IMR-90 (cell line): ENCODE data around the gene GRM4. TPM values are rescaled to one million over a fixed set of nuclear protein-coding genes. Genes with fewer than 3 reads are reported as not detected.

Experiments used
- ATAC-seq: fragments of 200-7000 bp; cut with Tn5 transposase; 2 replicates; pipeline ENCODE4 v1.9.1; 2020; ENCODE audit warnings: low read depth, mild to moderate bottlenecking, moderate library complexity
- BruUV-seq: library from RNA; stranded (reverse); fragments of 400-500 nt; replicated peaks from 2 replicates; lab custom pipeline; 2021; lab: Mats Ljungman, UMichigan
- CTCF ChIA-PET: fragments of 300-600 bp; formaldehyde crosslinking; extraction: SDS; loops from one replicate; lab custom pipeline; 2021; ENCODE audit warnings: antibody characterized with exemption; lab: Yijun Ruan, JAX
- POLR2A ChIA-PET: fragments of 300-600 bp; sonication (Branson Sonifier 250); formaldehyde crosslinking; loops from one replicate; lab custom pipeline; 2022; ENCODE audit warnings: antibody characterized with exemption; ENCODE audit not compliant: unreplicated experiment; lab: Charles Lee
- DNase-seq: peaks from one replicate; pipeline ENCODE4 v3.0.0; 2013
- H2AFZ ChIP-seq: replicated peaks from 2 replicates; pipeline ENCODE3; 2013; ENCODE audit warnings: low read length, mild to moderate bottlenecking; ENCODE audit not compliant: poor library complexity
- H2AK5ac ChIP-seq: 2 replicates; pipeline ENCODE4 v1.6.1; 2013; ENCODE audit warnings: low read depth, low read length, inconsistent platforms
- H2AK9ac ChIP-seq: replicated peaks from 2 replicates; pipeline ENCODE3; 2013; ENCODE audit warnings: mild to moderate bottlenecking, low read depth, low read length, moderate library complexity; ENCODE audit not compliant: poor library complexity
- H2BK120ac ChIP-seq: 2 replicates; pipeline ENCODE4 v1.6.1; 2013; ENCODE audit warnings: low read depth, low read length, inconsistent platforms
- H2BK15ac ChIP-seq: 3 replicates; pipeline ENCODE4 v1.6.1; 2013; ENCODE audit warnings: low read depth, low read length, inconsistent platforms
- H2BK20ac ChIP-seq: 2 replicates; pipeline ENCODE4 v1.6.1; 2013; ENCODE audit warnings: low read depth, mild to moderate bottlenecking, inconsistent platforms, low read length, moderate library complexity
- H2BK5ac ChIP-seq: 2 replicates; pipeline ENCODE4 v1.6.1; 2013; ENCODE audit warnings: mild to moderate bottlenecking, low read depth, low read length, inconsistent platforms; ENCODE audit not compliant: poor library complexity, severe bottlenecking
- H3K14ac ChIP-seq: replicated peaks from 2 replicates; pipeline ENCODE4 v1.6.1; 2013; ENCODE audit warnings: low read depth, low read length, inconsistent platforms
- H3K18ac ChIP-seq: 2 replicates; pipeline ENCODE4 v1.6.1; 2013; ENCODE audit warnings: low read depth, low read length, control low read depth
- H3K23ac ChIP-seq: 2 replicates; pipeline ENCODE4 v1.6.1; 2013; ENCODE audit warnings: low read depth, low read length, inconsistent platforms
- H3K27ac ChIP-seq: 2 replicates; pipeline ENCODE4 v1.5.1; 2013; ENCODE audit warnings: mild to moderate bottlenecking, control low read depth, low read length; ENCODE audit not compliant: insufficient read depth
- H3K27me3 ChIP-seq: 2 replicates; pipeline ENCODE4 v1.6.1; 2013; ENCODE audit warnings: low read length; ENCODE audit not compliant: control insufficient read depth, insufficient read depth
- H3K36me3 ChIP-seq: 2 replicates; pipeline ENCODE4 v1.6.1; 2013; ENCODE audit warnings: low read length, mixed read lengths; ENCODE audit not compliant: control insufficient read depth, insufficient read depth
- H3K4ac ChIP-seq: 2 replicates; pipeline ENCODE4 v1.6.1; 2013; ENCODE audit warnings: low read depth, low read length, inconsistent platforms
- H3K4me1 ChIP-seq: 2 replicates; pipeline ENCODE4 v1.6.1; 2013; ENCODE audit warnings: low read length, mixed read lengths; ENCODE audit not compliant: control insufficient read depth, insufficient read depth
- H3K4me2 ChIP-seq: 2 replicates; pipeline ENCODE4 v1.6.1; 2013; ENCODE audit warnings: low read depth, mild to moderate bottlenecking, control low read depth, low read length, moderate library complexity
- H3K4me3 ChIP-seq: 2 replicates; pipeline ENCODE4 v1.5.1; 2013; ENCODE audit warnings: low read depth, mild to moderate bottlenecking, control low read depth, low read length, moderate library complexity; ENCODE audit not compliant: insufficient read depth
- H3K56ac ChIP-seq: 2 replicates; pipeline ENCODE4 v1.6.1; 2013; ENCODE audit warnings: low read length, inconsistent platforms; ENCODE audit not compliant: insufficient read depth; ENCODE audit errors: extremely low read depth
- H3K79me1 ChIP-seq, 2 experiments: 2 replicates each; pipeline ENCODE4 v1.6.1; 2013; ENCODE audit warnings: low read length in 2 of 2, inconsistent platforms in 1 of 2, low read depth in 1 of 2
- H3K9ac ChIP-seq: 2 replicates; pipeline ENCODE4 v1.6.1; 2013; ENCODE audit warnings: low read depth, low read length, control low read depth
- H3K9me1 ChIP-seq: 2 replicates; pipeline ENCODE4 v1.6.1; 2013; ENCODE audit warnings: low read length, inconsistent platforms; ENCODE audit not compliant: insufficient read depth
- H3K9me3 ChIP-seq: 2 replicates; pipeline ENCODE4 v1.6.1; 2013; ENCODE audit warnings: low read length; ENCODE audit not compliant: control insufficient read depth, insufficient read depth
- H4K20me1 ChIP-seq: 2 replicates; pipeline ENCODE4 v1.6.1; 2013; ENCODE audit warnings: low read length, inconsistent platforms; ENCODE audit not compliant: insufficient read depth
- H4K5ac ChIP-seq: 2 replicates; pipeline ENCODE4 v1.6.1; 2013; ENCODE audit warnings: mild to moderate bottlenecking, low read depth, low read length, control low read depth
- H4K8ac ChIP-seq, 2 experiments: 2 replicates each; pipeline ENCODE4 v1.6.1; 2013; ENCODE audit warnings: low read depth in 2 of 2, low read length in 2 of 2, control low read depth in 1 of 2, inconsistent platforms in 1 of 2
- H4K91ac ChIP-seq: 2 replicates; pipeline ENCODE4 v1.6.1; 2013; ENCODE audit warnings: low read depth, low read length, inconsistent platforms; ENCODE audit not compliant: insufficient read depth
- BHLHE40 ChIP-seq: fragments of 150-350 bp; IDR thresholded peaks from 2 replicates; pipeline ENCODE4 v1.6.1; 2016; ENCODE audit warnings: mild to moderate bottlenecking, low read depth, low read length
- CEBPB ChIP-seq: IDR thresholded peaks from 2 replicates; pipeline ENCODE4 v1.6.1; 2012; ENCODE audit warnings: low read depth, low read length, improper control_type of control experiment
- CHD1 ChIP-seq: IDR thresholded peaks from 2 replicates; pipeline ENCODE4 v1.6.1; 2012; ENCODE audit warnings: low read depth, low read length, improper control_type of control experiment
- ELK1 ChIP-seq: fragments of 150-350 bp; IDR thresholded peaks from 2 replicates; pipeline ENCODE4 v1.6.1; 2016; ENCODE audit warnings: low read depth, mild to moderate bottlenecking, low read length, moderate library complexity, borderline replicate concordance
- MAFK ChIP-seq: IDR thresholded peaks from 2 replicates; pipeline ENCODE4 v1.6.1; 2012; ENCODE audit warnings: low read depth, low read length, improper control_type of control experiment
- POLR2A ChIP-seq: IDR thresholded peaks from 2 replicates; pipeline ENCODE4 v1.6.1; 2012; ENCODE audit warnings: mild to moderate bottlenecking, low read depth, low read length
- RFX5 ChIP-seq: IDR thresholded peaks from 2 replicates; pipeline ENCODE4 v1.8.0; 2012; ENCODE audit warnings: low read depth, mild to moderate bottlenecking, low read length, moderate library complexity
- USF2 ChIP-seq: fragments of 150-350 bp; IDR thresholded peaks from 2 replicates; pipeline ENCODE4 v1.6.1; 2017; ENCODE audit warnings: mild to moderate bottlenecking, antibody characterized with exemption, low read length, low read depth
- WGBS, 2 experiments: methylation state at CpG; one replicate each; pipeline versions ENCODE4 v1.1.5 to v1.1.7; 2013; ENCODE audit warnings: missing lambda C conversion rate in 2 of 2; ENCODE audit not compliant: insufficient read length in 1 of 2; ENCODE audit errors: extremely low coverage in 2 of 2; 5-methylcytosine and 5-hydroxymethylcytosine counted together
- dilution Hi-C: fragments of 300-500 bp; cut with HindIII; formaldehyde crosslinking; loops from one replicate; pipeline ENCODE4 v1.14.3; 2018; ENCODE audit warnings: low sequenced_read_pairs; ENCODE audit not compliant: unreplicated experiment
- in situ Hi-C: fragments of 300-500 bp; cut with MboI; formaldehyde crosslinking; loops from 3 replicates; pipeline ENCODE4 v1.14.3; 2019; ENCODE audit warnings: low sequenced_read_pairs, inconsistent platforms, mixed read lengths
- intact Hi-C: fragments of 100-400 bp; cut with micrococcal nuclease; formaldehyde crosslinking; loops from 2 replicates; pipeline ENCODE4 v1.10.0; 2022
- polyA plus RNA-seq, 3 experiments: library from polyadenylated mRNA; depleted of rRNA; stranded (reverse); fragments of >200 nt; gene quantifications; 2 replicates each; pipeline ENCODE4 v1.2.3, GENCODE V29; 2012; ENCODE audit warnings: low replicate concordance in 1 of 3
- total RNA-seq: library from RNA; depleted of rRNA; stranded (reverse); fragments of >200 nt; gene quantifications from 2 replicates; pipeline ENCODE4 v1.2.3, GENCODE V29; 2012

Gene GRM4
- total and polyA plus RNA-seq, 2 of the 4 experiments (the other 2 are of a cell fraction), result 0.02 TPM; not detected in 1

GRCh38 chr6:34035161-34035560 lies 110.7 kb downstream of the GRM4 start:
- H2BK120ac ChIP-seq, result no peak overlapping the region
- no peak overlapping the region for H4K8ac ChIP-seq
- no peak overlapping the region for H4K91ac ChIP-seq
- H3K18ac ChIP-seq, result no peak overlapping the region
- H2AFZ ChIP-seq, result no peak overlapping the region
- ATAC-seq (no peak), DNase-seq (no peak)
- H3K9me3 ChIP-seq, result no peaks in the 10 kb centered on the region
- TF ChIP-seq POLR2A (no peak), BHLHE40 (no peak), ELK1 (no peak), USF2 (no peak), CEBPB (no peak), MAFK (no peak), RFX5 (no peak), CHD1 (no peak)
- no peak overlapping the region for H2AK9ac ChIP-seq
- ChIA-PET CTCF (interaction anchor here (0.5 kb wide), 1 partner anchor 448 kb away, joined by 3 read pairs; no protein-coding TSS in a partner anchor), POLR2A (no interaction called here)
- H4K20me1 ChIP-seq, result no peaks in the 10 kb centered on the region
- H2AK5ac ChIP-seq, result no peak overlapping the region
- in situ Hi-C loops (no loop called here), dilution Hi-C loops (no loop called here), intact Hi-C loops (no loop called here)
- no peak overlapping the region for H3K4me3 ChIP-seq
- no peak overlapping the region for H3K4ac ChIP-seq
- H4K5ac ChIP-seq, result no peak overlapping the region
- H3K79me1 ChIP-seq, result no peaks in the 10 kb centered on the region
- H3K27me3 ChIP-seq, result peaks cover 44% of the 10 kb centered on the region
- H3K56ac ChIP-seq, result no peak overlapping the region
- H3K14ac ChIP-seq, result no peak overlapping the region
- H3K9ac ChIP-seq, result no peak overlapping the region
- no peak overlapping the region for H2BK5ac ChIP-seq
- no peaks in the 10 kb centered on the region for H3K36me3 ChIP-seq
- no TSS peak for BruUV-seq
- WGBS, 2 experiments, result 100% methylated on average over 1 of the region's 1 CpG; no CpG with 5 or more reads in 1 of the 2 experiments
- no peak overlapping the region for H3K4me2 ChIP-seq
- H3K4me1 ChIP-seq, result no peaks in the 10 kb centered on the region
- no peak overlapping the region for H2BK15ac ChIP-seq
- no peaks in the 10 kb centered on the region for H3K9me1 ChIP-seq
- H3K23ac ChIP-seq, result no peak overlapping the region
- H2BK20ac ChIP-seq, result no peak overlapping the region
- no peak overlapping the region for H3K27ac ChIP-seq
